GM19035 (cell line): ENCODE data around the gene TMED6.
"Not testable (repeated sequence)": the region's sequence is repeated elsewhere in the genome, so short reads cannot be mapped to it uniquely, and the experiment has no call there.

ENCODE experiments used
- ATAC-seq: cut with Tn5 transposase; IDR thresholded peaks from one replicate; pipeline ENCODE4 v1.9.1; 2021; ENCODE audit not compliant: unreplicated experiment

The TMED6 gene

GRCh38 chr16:69306031-69306430, 45.6 kb downstream of the TMED6 start:
- no peak for ATAC-seq

DNA sequence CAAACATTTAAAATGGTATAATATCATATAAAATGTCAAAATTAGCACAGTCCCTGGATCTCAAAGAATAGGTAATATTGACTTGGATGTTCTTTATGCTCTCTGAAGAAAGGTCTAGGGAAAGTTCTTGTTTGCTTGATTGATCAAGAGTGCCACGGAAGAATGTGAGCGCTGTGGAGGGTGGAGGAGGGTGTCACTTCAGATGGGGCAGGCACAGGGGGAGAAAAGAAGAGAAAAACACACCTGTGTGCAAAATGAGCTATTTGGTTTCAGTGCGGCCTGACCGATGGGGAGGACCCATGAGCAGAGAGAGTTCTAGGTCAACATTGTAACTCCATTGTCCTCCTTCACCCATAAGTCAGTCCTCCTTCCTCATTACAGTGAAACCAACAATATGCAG, 49.3 kb downstream of the TMED6 start:
- no peak for ATAC-seq

- ATAC-seq = no peak
Measured at GRCh38 chr16:69301861-69302260, 49.7 kb downstream of the TMED6 start.

DNA sequence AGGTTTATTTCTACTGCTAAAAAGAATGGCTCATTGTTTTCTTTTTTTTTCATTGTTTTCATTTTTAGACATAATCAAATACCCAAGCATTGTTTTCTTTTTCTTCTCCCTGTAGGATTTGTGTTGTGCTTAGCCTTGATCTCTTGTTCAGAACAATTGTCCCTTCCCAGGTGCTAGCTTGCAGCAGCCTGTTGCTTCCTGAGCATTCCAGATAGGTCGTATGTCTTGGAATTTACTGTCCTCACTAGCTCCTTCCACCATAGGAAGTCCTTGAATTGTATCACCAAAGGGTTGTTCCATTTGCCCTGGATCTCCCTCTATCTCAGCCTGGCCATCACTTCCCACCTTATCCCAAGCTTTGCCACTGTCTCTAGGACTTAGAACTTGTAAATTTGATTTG, 50.4 kb downstream of the TMED6 start:
- no peak for ATAC-seq

- no peak for ATAC-seq
Measured at GRCh38 chr16:69298261-69298660, 53.3 kb downstream of the TMED6 start.

DNA sequence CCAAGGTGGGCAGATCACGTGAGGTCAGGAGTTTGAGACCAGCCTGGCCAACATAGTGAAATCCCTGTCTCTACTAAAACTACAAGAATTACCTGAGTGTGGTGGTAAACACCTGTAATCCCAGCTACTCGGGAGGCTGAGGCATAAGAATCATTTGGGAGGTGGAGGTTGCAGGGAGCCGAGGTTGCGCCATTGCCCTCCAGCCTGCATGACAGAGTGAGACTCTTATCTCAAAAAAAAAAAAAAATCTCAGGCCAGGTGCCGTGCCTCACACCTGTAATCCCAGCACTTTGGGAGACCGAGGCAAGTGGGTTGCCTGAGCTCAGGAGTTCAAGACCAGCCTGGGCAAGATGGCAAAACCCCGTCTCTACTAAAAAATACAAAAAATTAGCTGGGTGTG, 54.8 kb downstream of the TMED6 start:
- ATAC-seq = not testable (repeated sequence)

GRCh38 chr16:69294051-69294450, 57.5 kb downstream of the TMED6 start:
- ATAC-seq = no peak

DNA sequence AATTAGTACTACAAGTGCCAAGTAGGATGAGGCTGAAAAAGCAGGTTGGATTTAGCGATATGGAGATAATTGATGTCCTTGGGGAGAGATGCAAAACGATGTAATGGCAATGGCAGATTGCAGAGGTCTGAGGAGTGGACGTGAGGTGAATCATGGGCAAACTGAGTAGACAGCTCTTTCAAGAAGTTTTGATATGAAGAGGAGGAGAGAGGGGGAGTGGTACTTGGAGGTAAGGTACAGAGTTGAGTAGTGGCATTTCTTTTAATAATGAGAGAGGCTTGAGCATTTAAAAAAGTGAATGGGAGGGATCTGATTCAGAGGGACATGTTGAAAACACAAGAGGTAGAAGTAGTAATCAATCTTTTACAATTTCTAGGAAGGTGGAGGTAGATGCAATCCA, 58.2 kb downstream of the TMED6 start:
- no peak for ATAC-seq
